GM23338 (cell line): ENCODE measurements around the gene CRADD. TPM values are rescaled to one million over a fixed set of nuclear protein-coding genes. Genes with fewer than 3 reads are reported as not detected.

Experiments
- ATAC-seq: fragments of 200-7000 bp; cut with Tn5 transposase; 3 replicates; pipeline ENCODE4 v1.9.1; 2020
- DNase-seq: peaks from one replicate; pipeline ENCODE4 v3.0.0-alpha.2; 2015; ENCODE audit warnings: low spot score
- H2AFZ ChIP-seq: fragments of 200-600 bp; sonication (generic); 2 replicates; pipeline ENCODE4 v1.8.0; 2016; ENCODE audit warnings: antibody characterized with exemption, mild to moderate bottlenecking, moderate library complexity
- H3F3A ChIP-seq: fragments of 200-600 bp; sonication (generic); replicated peaks from 2 replicates; pipeline ENCODE4 v1.8.0; 2017; ENCODE audit warnings: antibody characterized with exemption, mixed run types, low read depth
- H3K27ac ChIP-seq: fragments of 200-600 bp; sonication (generic); 2 replicates; pipeline ENCODE4 v1.6.1; 2016; ENCODE audit warnings: low read depth
- H3K27me3 ChIP-seq: fragments of 200-600 bp; sonication (generic); 2 replicates; pipeline ENCODE4 v1.8.0; 2016; ENCODE audit warnings: mild to moderate bottlenecking, mixed run types, moderate library complexity; ENCODE audit not compliant: insufficient read depth
- H3K36me3 ChIP-seq: fragments of 200-600 bp; sonication (generic); 2 replicates; pipeline ENCODE4 v1.8.0; 2016; ENCODE audit warnings: mild to moderate bottlenecking; ENCODE audit not compliant: insufficient read depth
- H3K4me1 ChIP-seq: fragments of 200-600 bp; sonication (generic); 2 replicates; pipeline ENCODE4 v1.8.0; 2016; ENCODE audit warnings: mild to moderate bottlenecking, moderate library complexity; ENCODE audit not compliant: insufficient read depth
- H3K4me2 ChIP-seq: fragments of 200-600 bp; sonication (generic); 2 replicates; pipeline ENCODE4 v1.7.1; 2017; ENCODE audit warnings: mixed run types
- H3K4me3 ChIP-seq: fragments of 200-600 bp; sonication (generic); 2 replicates; pipeline ENCODE4 v1.6.1; 2016; ENCODE audit warnings: mixed run types
- H3K79me2 ChIP-seq: fragments of 200-600 bp; sonication (generic); replicated peaks from 2 replicates; pipeline ENCODE4 v1.8.0; 2017; ENCODE audit warnings: mild to moderate bottlenecking; ENCODE audit not compliant: insufficient read depth
- H3K9me2 ChIP-seq: fragments of 200-600 bp; sonication (generic); 2 replicates; pipeline ENCODE4 v1.8.0; 2017; ENCODE audit not compliant: insufficient read depth
- H4K20me1 ChIP-seq: fragments of 200-600 bp; sonication (generic); replicated peaks from 2 replicates; pipeline ENCODE4 v1.8.0; 2017; ENCODE audit warnings: mild to moderate bottlenecking; ENCODE audit not compliant: insufficient read depth
- H3K27ac Mint-ChIP-seq: 2 replicates; pipeline ENCODE4 v1.8.0; 2020; ENCODE audit warnings: inconsistent platforms, mild to moderate bottlenecking, moderate library complexity, mixed read lengths
- H3K27me3 Mint-ChIP-seq: 3 replicates; pipeline ENCODE4 v1.8.0; 2022; ENCODE audit warnings: low read depth, mild to moderate bottlenecking, moderate library complexity, mixed read lengths, inconsistent platforms; ENCODE audit not compliant: insufficient read depth, poor library complexity
- H3K36me3 Mint-ChIP-seq: 3 replicates; pipeline ENCODE4 v1.8.0; 2021; ENCODE audit warnings: low read depth, mild to moderate bottlenecking, inconsistent platforms, moderate library complexity, mixed read lengths
- H3K4me1 Mint-ChIP-seq: 3 replicates; pipeline ENCODE4 v1.8.0; 2020; ENCODE audit warnings: mild to moderate bottlenecking, inconsistent platforms, mixed read lengths
- H3K4me3 Mint-ChIP-seq: 3 replicates; pipeline ENCODE4 v1.8.0; 2021; ENCODE audit warnings: moderate library complexity, mild to moderate bottlenecking, inconsistent platforms, mixed read lengths
- H3K9me3 Mint-ChIP-seq: 3 replicates; pipeline ENCODE4 v1.8.0; 2020; ENCODE audit warnings: moderate library complexity, mild to moderate bottlenecking, inconsistent platforms, mixed read lengths
- CTCF ChIP-seq, 2 experiments: fragments of 200-600 bp in 1 of 2; sonication (generic) in 1 of 2; conservative IDR thresholded peaks; 2 replicates each; pipeline versions ENCODE4 v1.5.1 to v1.6.1; 2016 to 2017; ENCODE audit warnings: antibody characterized with exemption in 2 of 2, low read depth in 2 of 2, mild to moderate bottlenecking in 2 of 2, moderate library complexity in 1 of 2
- ETS1 ChIP-seq: IDR thresholded peaks from 2 replicates; pipeline ENCODE4 v1.6.1; 2016; ENCODE audit warnings: antibody characterized with exemption
- EZH2phosphoT487 ChIP-seq: fragments of 200-600 bp; sonication (generic); IDR thresholded peaks from one replicate; pipeline ENCODE4 v1.8.1; 2018; ENCODE audit warnings: antibody characterized with exemption; ENCODE audit not compliant: unreplicated experiment
- JUNB ChIP-seq: IDR thresholded peaks from one replicate; pipeline ENCODE4 v1.6.1; 2016; ENCODE audit warnings: antibody characterized with exemption; ENCODE audit not compliant: unreplicated experiment
- NANOG ChIP-seq: IDR thresholded peaks from 2 replicates; pipeline ENCODE4 v1.6.1; 2016; ENCODE audit warnings: antibody characterized with exemption, borderline replicate concordance
- POLR2AphosphoS5 ChIP-seq: IDR thresholded peaks from 2 replicates; pipeline ENCODE4 v1.6.1; 2016; ENCODE audit warnings: antibody characterized with exemption, low read depth
- REST ChIP-seq: IDR thresholded peaks from one replicate; pipeline ENCODE4 v1.6.1; 2018; ENCODE audit warnings: antibody characterized with exemption; ENCODE audit not compliant: unreplicated experiment
- ZNF114 ChIP-seq: fragments of 250-450 bp; sonication (Bioruptor Pico); IDR thresholded peaks from 2 replicates; pipeline ENCODE4 v1.5.0; 2020; ENCODE audit warnings: mild to moderate bottlenecking, moderate library complexity
- ZNF462 ChIP-seq: fragments of 250-450 bp; sonication (Bioruptor Pico); IDR thresholded peaks from 2 replicates; pipeline ENCODE4 v1.5.0; 2020; ENCODE audit warnings: mild to moderate bottlenecking, moderate library complexity
- polyA plus RNA-seq: library from polyadenylated mRNA; unstranded; fragments of >200 nt; fragmentation: Nextera tagmentation; extraction: Ambion mirVana; gene quantifications from 2 replicates; pipeline ENCODE4 v1.2.1, GENCODE V29; 2016
- total RNA-seq: library from RNA; depleted of rRNA; stranded (reverse); fragments of >200 nt; shearing (Covaris generic); gene quantifications from 2 replicates; pipeline ENCODE4 v1.2.3, GENCODE V29; 2014

The CRADD gene
- total and polyA plus RNA-seq, 2 experiments from 2014 or later = 6.3 to 27.9 TPM

- H3K36me3 Mint-ChIP-seq = peaks cover 2% of the 10 kb centered on the region; the same call in 2 of the 3 replicates
- Histone ChIP-seq H2AFZ (no peak overlapping the region), H3K79me2 (no peaks in the 10 kb centered on the region), H3K9me2 (peaks cover 5% of the 10 kb centered on the region), H3K4me1 (no peaks in the 10 kb centered on the region), H3F3A (no peaks in the 10 kb centered on the region), H3K27me3 (no peaks in the 10 kb centered on the region), H3K27ac (no peak overlapping the region), H3K36me3 (no peaks in the 10 kb centered on the region), H3K4me2 (no peak overlapping the region), H4K20me1 (no peaks in the 10 kb centered on the region), H3K4me3 (no peak overlapping the region)
- no peak for ATAC-seq
- peaks cover 7% of the 10 kb centered on the region; the same call in 2 of the 3 replicates for H3K9me3 Mint-ChIP-seq
- H3K4me1 Mint-ChIP-seq = no peaks in the 10 kb centered on the region
- no peak overlapping the region for H3K4me3 Mint-ChIP-seq
- H3K27ac Mint-ChIP-seq = no peak overlapping the region
- TF ChIP-seq CTCF (conservative IDR thresholded peaks at IDR 0.05; ENCODE audit: low read depth in 2 of 2) = no peak
- TF ChIP-seq JUNB = no peak
- no peak for TF ChIP-seq NANOG
- TF ChIP-seq ETS1 = no peak
- TF ChIP-seq POLR2AphosphoS5 = no peak
- TF ChIP-seq ZNF114 (CRISPR knock-in tag) = no peak
- TF ChIP-seq REST = no peak
- TF ChIP-seq EZH2phosphoT487 = no peak
- no peak for TF ChIP-seq ZNF462 (CRISPR knock-in tag)
- no peak for DNase-seq
- H3K27me3 Mint-ChIP-seq = peaks cover 2% of the 10 kb centered on the region
Measured at GRCh38 chr12:93719710-93720109, 42.5 kb downstream of the CRADD start.
